HG03064 (cell line): Measurements from ENCODE around the gene ZNF587B.
A peak's percentile ranks its signal among the peaks of the same experiment; 100 is the strongest.
"Not testable (repeated sequence)": the region's sequence is repeated elsewhere in the genome, so short reads cannot be mapped to it uniquely, and the experiment has no call there.

Experiments
- ATAC-seq: cut with Tn5 transposase; IDR thresholded peaks from one replicate; pipeline ENCODE4 v1.9.1; 2021; ENCODE audit warnings: low read depth; ENCODE audit not compliant: unreplicated experiment

The ZNF587B gene

GRCh38 chr19:57817976-57818375 is 12.1 kb upstream of the ZNF587B start:
- no peak for ATAC-seq

DNA sequence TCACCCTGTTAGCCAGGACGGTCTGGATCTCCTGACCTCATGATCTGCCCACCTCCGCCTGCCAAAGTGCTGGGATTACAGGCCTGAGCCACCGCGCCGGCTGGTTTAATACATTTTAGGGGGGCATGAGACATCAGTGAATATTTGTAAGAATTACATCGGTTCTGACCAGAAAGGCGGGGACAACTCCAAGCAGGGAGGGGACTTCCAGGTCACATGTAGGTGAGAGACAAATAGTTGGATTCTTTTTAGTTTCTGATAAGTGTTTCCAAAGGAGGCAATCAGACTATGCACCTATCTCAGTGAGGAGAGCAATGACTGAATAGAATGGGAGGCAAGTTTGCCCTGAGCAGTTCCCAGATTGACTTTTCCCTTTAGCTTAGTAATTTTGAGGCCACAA is 11.7 kb upstream of the ZNF587B start:
- no peak for ATAC-seq

- peak; percentile 80 for ATAC-seq
Observed at GRCh38 chr19:57819475-57820148, 10.5 kb upstream of the ZNF587B start.

- no peak for ATAC-seq
Observed at GRCh38 chr19:57820599-57820998, 9.5 kb upstream of the ZNF587B start.

GRCh38 chr19:57821095-57821494 is 9.0 kb upstream of the ZNF587B start:
- ATAC-seq = not testable (repeated sequence)

DNA sequence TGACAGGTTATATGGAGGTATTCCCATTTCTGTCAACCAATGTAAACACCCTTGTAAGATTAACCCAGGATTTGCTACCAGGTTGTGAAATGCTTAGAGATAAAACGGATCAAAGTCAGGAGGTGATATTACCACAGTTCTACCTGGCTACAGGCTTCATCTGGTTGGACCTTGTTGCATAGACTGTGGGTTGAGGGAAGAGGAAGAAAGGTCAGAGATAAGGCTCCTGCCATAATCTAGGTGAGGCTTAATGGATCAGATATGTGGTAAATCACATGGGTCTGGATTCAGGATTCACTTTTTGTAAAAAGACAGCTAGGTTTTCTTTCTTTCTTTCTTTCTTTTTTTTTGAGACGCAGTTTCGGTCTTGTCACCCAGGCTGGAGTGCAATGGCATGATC is 8.6 kb upstream of the ZNF587B start:
- ATAC-seq = not testable (repeated sequence)

GRCh38 chr19:57823155-57823554 is 6.9 kb upstream of the ZNF587B start:
- not testable (repeated sequence) for ATAC-seq

DNA sequence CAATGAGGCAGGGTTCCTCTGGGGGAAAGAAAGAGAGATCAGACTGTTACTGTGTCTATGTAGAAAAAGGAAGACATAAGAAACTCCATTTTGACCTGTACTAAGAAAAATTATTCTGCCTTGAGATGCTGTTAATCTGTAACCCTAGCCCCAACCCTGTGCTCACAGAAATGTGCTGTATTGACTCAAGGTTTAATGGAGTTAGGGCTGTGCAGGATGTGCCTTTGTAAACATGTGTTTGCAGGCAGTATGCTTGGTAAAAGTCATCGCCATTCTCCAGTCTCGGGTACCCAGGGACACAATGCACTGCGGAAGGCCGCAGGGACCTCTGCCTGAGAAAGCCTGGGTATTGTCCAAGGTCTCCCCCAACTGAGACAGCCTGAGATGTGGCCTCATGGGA is 6.5 kb upstream of the ZNF587B start:
- not testable (repeated sequence) for ATAC-seq

- no peak for ATAC-seq
Observed at GRCh38 chr19:57825511-57825910, 4.6 kb upstream of the ZNF587B start.

DNA sequence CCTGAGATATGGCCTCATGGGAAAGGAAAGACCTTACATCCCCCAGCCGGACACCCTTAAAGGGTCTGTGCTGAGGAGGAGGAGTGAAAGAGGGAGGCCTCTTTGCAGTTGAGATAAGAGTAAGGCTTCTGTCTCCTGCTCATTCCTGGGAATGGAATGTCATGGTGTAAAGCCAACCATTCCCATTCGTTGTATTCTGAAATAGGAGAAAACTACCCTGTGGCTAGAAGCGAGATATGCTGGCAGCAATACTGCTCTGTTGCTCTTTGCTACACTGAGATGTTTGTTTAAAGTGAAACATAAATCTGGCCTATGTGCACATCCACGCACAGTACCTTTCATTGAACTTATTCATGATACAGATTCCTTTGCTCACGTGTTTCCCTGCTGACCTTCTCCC is 783 bp upstream of the ZNF587B start:
- no peak for ATAC-seq

- not testable (repeated sequence) for ATAC-seq
Observed at GRCh38 chr19:57836991-57837390, 6.9 kb downstream of the ZNF587B start.

DNA sequence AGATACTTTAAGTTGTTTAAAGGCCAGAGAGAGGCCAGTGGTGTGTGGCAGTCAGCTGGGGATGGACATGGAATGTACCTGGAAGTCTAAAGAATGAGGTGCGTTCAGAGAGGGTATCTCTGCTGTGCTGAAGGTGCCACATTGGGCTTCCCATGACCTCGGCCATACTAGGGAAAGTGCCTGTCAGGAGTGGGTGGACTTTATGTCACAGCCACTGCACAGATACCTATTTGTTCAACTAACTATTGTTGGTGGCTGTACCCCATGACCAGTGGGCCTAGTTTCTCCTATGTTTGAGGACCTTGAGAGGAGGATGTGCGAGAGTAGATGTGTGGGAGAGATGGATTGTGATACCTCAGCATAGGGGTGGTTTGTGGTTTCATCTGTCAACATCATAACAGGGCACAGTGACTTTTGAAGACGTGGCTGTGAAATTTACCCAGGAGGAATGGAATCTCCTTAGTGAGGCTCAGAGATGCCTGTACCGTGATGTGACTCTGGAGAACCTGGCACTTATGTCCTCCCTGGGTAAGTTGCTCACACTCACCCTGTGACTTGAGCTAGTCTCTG is 8.6 kb downstream of the ZNF587B start:
- ATAC-seq = not testable (repeated sequence)

DNA sequence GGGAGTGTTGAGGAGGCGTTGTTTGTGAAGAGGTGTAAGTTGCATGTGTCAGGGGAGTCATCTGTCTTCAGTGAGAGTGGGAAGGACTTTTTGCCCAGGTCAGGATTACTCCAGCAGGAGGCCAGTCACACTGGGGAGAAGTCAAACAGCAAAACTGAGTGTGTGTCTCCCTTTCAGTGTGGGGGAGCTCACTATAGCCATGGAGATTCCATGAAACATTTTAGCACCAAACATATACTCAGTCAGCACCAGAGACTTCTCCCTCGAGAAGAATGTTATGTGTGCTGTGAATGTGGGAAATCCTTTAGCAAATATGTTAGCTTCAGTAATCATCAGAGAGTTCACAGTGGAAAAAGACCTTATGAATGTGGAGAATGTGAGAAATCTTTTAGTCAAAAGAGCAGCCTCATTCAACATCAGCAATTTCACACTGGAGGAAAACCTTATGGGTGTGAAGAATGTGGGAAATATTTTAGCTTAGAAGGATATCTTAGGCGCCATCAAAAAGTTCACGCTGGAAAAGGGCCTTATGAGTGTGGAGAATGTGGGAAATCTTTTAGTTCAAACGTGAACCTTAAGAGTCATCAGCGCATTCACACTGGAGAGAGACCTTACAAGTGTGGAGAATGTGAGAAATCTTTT is 11.1 kb downstream of the ZNF587B start:
- ATAC-seq = no peak

- ATAC-seq = not testable (repeated sequence)
Observed at GRCh38 chr19:57847164-57847563, 17.1 kb downstream of the ZNF587B start.

DNA sequence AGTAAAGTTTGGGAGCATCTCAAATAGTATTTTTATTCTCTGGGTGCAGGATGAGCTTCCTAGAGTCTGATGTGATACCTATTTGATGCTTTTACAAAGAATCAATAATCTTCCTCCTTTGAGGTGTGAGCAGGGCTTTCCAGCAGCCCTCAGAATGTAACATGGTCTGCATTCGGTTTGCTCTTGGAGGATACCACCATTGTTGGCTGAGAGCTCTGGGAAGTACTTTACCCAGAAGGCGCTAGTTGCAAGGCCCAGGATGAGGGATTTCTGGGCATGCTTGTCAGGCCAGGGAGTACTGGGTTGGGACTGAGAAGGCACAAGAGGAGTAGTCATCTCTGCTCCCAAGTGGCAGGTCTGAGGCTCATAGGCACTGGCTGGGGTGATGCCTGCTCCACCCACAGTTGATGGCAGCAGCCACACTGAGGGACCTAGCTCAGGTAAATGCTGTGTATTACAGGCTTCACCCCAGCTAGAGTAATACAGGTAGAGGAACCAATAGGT is 19.1 kb downstream of the ZNF587B start:
- peak; percentile 30 for ATAC-seq

- ATAC-seq = peak; percentile 94
Observed at GRCh38 chr19:57849666-57850473, 19.8 kb downstream of the ZNF587B start, which contains the start of gene ZNF587. Gene ZNF587, plus strand, starts transcription at chr19:57849859. Its CDS starts 180 bp downstream, at chr19:57850039.

GRCh38 chr19:57850553-57851017 is 20.5 kb downstream of the ZNF587B start:
- no peak for ATAC-seq

GRCh38 chr19:57851812-57852603 is 21.9 kb downstream of the ZNF587B start:
- not testable (repeated sequence) for ATAC-seq

- not testable (repeated sequence) for ATAC-seq
Observed at GRCh38 chr19:57854117-57854516, 24.0 kb downstream of the ZNF587B start.

DNA sequence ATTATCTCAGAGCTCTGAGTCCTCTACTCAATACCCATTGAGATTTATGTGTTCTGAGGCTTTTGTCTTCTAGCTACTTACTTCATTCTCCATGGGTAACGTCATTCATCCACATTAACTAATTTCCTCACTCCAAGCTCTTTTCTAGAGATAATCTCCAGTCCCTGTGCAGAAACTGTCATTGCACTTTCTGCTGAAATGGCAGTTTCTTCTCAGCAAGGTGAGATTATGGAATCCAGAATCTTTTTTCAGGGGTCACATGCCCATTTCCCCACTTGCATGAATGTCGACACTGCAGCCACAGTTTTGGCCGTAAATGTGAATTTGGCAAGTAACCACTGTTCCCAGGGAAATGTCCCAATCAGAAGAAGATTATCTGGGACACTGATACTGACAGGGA is 32.3 kb downstream of the ZNF587B start:
- not testable (repeated sequence) for ATAC-seq
